ENCODE data around the gene ABLIM3. TPM values are rescaled to one million over a fixed set of nuclear protein-coding genes. Genes with fewer than 3 reads are reported as not detected.

The ABLIM3 gene
- total and polyA plus RNA-seq, 9 of the 15 experiments (the other 6 are each of a cell fraction or from before 2014, with no cell fraction given): 0.03 to 0.38 (median 0.11) TPM

DNA sequence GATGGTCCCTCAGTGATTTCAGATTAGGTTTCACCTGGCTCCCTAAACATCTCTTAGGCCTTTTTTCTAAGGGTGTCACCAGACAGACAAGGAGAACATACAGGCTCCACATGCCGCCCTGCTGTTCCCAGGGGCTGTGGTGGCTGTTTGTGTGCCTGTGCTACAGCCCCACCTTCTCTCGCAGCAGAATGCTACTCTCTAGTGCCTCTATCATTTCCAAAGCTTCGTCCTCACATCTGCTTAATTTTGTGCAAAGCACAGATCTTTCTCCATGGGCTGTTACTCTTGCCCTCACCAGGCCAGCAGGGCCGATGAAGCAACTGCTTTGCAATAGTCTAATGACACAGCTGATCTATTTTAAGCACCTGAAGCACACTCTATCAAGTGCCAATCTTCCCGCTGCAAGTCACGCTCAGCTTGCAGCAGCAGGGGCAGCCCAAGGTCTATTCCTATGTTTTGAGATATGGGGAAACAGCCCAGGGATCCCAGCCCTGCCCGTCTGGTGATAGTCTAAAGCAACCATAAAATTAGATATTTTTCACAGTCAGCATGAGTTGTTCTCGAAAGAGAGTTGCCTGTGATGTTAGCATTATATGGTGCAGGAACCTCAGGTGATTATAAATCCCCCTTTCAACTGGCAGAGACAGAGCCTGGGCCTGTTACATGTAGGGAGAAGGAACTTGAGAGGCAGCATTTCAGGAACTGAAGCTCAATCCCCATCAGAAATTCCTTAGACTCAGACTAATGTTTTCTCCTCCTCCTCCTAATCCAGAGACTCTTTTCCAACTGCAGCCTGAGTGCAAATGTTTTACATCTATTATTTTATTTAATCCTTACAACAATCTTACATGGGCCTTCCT is 12.7 kb downstream of the ABLIM3 start (continued):
- TF ChIP-seq, protein P1, sequence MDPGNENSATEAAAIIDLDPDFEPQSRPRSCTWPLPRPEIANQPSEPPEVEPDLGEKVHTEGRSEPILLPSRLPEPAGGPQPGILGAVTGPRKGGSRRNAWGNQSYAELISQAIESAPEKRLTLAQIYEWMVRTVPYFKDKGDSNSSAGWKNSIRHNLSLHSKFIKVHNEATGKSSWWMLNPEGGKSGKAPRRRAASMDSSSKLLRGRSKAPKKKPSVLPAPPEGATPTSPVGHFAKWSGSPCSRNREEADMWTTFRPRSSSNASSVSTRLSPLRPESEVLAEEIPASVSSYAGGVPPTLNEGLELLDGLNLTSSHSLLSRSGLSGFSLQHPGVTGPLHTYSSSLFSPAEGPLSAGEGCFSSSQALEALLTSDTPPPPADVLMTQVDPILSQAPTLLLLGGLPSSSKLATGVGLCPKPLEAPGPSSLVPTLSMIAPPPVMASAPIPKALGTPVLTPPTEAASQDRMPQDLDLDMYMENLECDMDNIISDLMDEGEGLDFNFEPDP (CRISPR knock-in tag; IDR thresholded peaks at IDR 0.05): no peak
- no peak for TF ChIP-seq SMARCA5 (IDR thresholded peaks at IDR 0.05)
- TF ChIP-seq FUS (optimal IDR thresholded peaks at IDR 0.05; ENCODE audit: low read depth, low read length): no peak
- TF ChIP-seq TAF7 (tag; IDR thresholded peaks at IDR 0.05): no peak
- peak; percentile 50; the same call in 1 of the 2 replicates for TF ChIP-seq FOXJ2 (tag; IDR thresholded peaks at IDR 0.05)
- no peak for TF ChIP-seq MTF1 (CRISPR knock-in tag; IDR thresholded peaks at IDR 0.05; ENCODE audit: borderline replicate concordance)
- no peak for TF ChIP-seq PHTF2 (CRISPR knock-in tag; IDR thresholded peaks at IDR 0.05)
- TF ChIP-seq ZNF398 (CRISPR knock-in tag; IDR thresholded peaks at IDR 0.05): no peak
- no peak for TF ChIP-seq USF1 (CRISPR knock-in tag; IDR thresholded peaks at IDR 0.05)
- TF ChIP-seq SIRT6 (IDR thresholded peaks at IDR 0.05; ENCODE audit: low read depth, low read length): no peak
- no peak for TF ChIP-seq ZNF785 (CRISPR knock-in tag; IDR thresholded peaks at IDR 0.05)
- TF ChIP-seq ETV6 (IDR thresholded peaks at IDR 0.05; ENCODE audit: borderline replicate concordance in 1 of 2, low read depth in 2 of 2, low read length in 1 of 2): no peak
- no peak for TF ChIP-seq ETV6 (CRISPR knock-in tag; IDR thresholded peaks at IDR 0.05; ENCODE audit: borderline replicate concordance)
- peak; percentile 29 to 49; a peak in 3 of 4 replicates for TF ChIP-seq NRF1 (conservative IDR thresholded peaks at IDR 0.05 in 1 of 2, IDR thresholded peaks at IDR 0.05 in 1 of 2)
- no peak for TF ChIP-seq NKRF (IDR thresholded peaks at IDR 0.05; ENCODE audit: borderline replicate concordance)
- no peak for TF ChIP-seq PCBP1 (IDR thresholded peaks at IDR 0.05; ENCODE audit: low read depth, low read length, poor library complexity, severe bottlenecking)
- no peak for TF ChIP-seq STAG1 (CRISPR knock-in tag; IDR thresholded peaks at IDR 0.05; ENCODE audit: borderline replicate concordance)
- no peak for TF ChIP-seq FOXJ3 (CRISPR knock-in tag; IDR thresholded peaks at IDR 0.05)
- no peak for TF ChIP-seq DIDO1 (tag; IDR thresholded peaks at IDR 0.05; ENCODE audit: low read depth)
- no peak for TF ChIP-seq KDM4B (IDR thresholded peaks at IDR 0.05; ENCODE audit: borderline replicate concordance in 2 of 2, low read depth in 1 of 2)
- TF ChIP-seq PHF21A (IDR thresholded peaks at IDR 0.05; ENCODE audit: borderline replicate concordance, low read depth): no peak
- 0 out of 2 replicates have a peak, but pooled peaks have one; percentile 68 for TF ChIP-seq ZNF76 (CRISPR knock-in tag; IDR thresholded peaks at IDR 0.05; ENCODE audit: borderline replicate concordance)

Measured in K562 (cell line).